Loucy (cell line): ENCODE data around the gene LOC128125822.

Experiments
- EZH2phosphoT487 ChIP-seq: fragments of 200-600 bp; IDR thresholded peaks from 2 replicates; pipeline ENCODE4 v1.6.1; 2018; ENCODE audit warnings: antibody characterized with exemption, mild to moderate bottlenecking, moderate library complexity, borderline replicate concordance
- TF ChIP-seq, protein P1 (sequence below): fragments of 200-600 bp; sonication (generic); conservative IDR thresholded peaks from 2 replicates; pipeline ENCODE4 v1.5.1; 2014; ENCODE audit warnings: mild to moderate bottlenecking, antibody characterized with exemption, low read length

GRCh38 chr6:63537201-63537958, 34.9 kb upstream of the LOC128125822 start:
- TF ChIP-seq, protein P1, sequence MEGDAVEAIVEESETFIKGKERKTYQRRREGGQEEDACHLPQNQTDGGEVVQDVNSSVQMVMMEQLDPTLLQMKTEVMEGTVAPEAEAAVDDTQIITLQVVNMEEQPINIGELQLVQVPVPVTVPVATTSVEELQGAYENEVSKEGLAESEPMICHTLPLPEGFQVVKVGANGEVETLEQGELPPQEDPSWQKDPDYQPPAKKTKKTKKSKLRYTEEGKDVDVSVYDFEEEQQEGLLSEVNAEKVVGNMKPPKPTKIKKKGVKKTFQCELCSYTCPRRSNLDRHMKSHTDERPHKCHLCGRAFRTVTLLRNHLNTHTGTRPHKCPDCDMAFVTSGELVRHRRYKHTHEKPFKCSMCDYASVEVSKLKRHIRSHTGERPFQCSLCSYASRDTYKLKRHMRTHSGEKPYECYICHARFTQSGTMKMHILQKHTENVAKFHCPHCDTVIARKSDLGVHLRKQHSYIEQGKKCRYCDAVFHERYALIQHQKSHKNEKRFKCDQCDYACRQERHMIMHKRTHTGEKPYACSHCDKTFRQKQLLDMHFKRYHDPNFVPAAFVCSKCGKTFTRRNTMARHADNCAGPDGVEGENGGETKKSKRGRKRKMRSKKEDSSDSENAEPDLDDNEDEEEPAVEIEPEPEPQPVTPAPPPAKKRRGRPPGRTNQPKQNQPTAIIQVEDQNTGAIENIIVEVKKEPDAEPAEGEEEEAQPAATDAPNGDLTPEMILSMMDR, result no peak
- TF ChIP-seq EZH2phosphoT487, result no peak
